CD4-positive, alpha-beta T cell treated with Interferon gamma for 1 hour (primary cell): Measurements from ENCODE around the gene MLXIPL.
"Not testable (repeated sequence)": the region's sequence is repeated elsewhere in the genome, so short reads cannot be mapped to it uniquely, and the experiment has no call there.

Source experiments
- DNase-seq: peaks from one replicate; pipeline ENCODE4 v3.0.0-alpha.2; 2020

Gene MLXIPL

DNA sequence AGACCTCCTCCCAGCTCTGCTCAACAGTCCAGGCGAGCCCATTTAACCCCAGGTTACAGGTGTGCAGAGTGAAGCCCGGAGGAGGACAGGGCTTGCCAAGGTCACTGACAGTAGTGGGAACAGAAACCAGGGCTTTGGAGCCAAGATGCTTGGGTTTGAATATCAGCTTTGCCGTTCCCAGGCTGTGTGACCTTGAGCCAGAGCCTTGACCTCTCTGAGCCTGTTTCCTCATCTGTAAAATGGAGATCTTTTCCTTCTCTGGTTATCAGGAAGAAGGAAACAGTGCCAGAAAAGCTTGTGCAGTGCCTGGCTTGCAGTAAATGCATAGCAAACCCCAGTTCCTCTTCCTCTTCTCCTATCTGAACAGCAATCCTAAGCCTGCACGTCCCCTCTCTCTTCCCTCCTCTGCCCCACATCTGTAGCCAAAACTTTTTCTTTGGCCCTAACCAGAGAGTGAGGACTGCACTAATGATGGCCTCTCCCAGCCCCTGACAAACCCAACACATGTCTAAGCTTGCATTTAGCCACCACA lies 21.4 kb upstream of the MLXIPL start:
- DNase-seq: no peak

DNA sequence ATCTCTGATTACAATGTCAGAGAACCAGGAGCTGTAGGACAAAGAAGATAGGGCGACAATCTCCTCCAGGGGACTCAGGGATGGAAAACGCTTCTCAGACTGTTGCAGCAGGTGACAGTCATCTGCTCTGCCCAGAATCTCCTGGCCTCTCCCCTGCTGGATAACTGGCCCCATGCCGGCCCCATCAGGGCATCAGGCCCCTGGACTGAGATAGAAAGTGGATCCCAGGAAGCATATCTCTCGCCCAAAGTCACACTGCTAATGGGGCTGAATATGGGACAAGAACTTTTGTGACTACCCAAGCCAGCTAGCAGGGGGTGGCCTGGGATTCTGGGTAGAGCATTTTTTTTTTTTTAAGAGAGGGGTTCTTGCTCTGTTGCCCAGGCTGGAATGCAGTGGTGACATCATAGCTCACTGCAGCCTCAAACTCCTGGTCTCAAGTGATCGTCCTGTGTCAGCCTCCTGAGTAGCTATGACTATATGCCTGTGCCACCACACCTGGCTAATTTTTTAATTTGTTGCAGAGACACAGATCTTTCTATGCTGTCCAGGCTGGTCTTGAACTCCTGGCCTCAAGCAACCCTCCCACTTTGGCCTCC lies 20.5 kb upstream of the MLXIPL start:
- DNase-seq: no peak

DNA sequence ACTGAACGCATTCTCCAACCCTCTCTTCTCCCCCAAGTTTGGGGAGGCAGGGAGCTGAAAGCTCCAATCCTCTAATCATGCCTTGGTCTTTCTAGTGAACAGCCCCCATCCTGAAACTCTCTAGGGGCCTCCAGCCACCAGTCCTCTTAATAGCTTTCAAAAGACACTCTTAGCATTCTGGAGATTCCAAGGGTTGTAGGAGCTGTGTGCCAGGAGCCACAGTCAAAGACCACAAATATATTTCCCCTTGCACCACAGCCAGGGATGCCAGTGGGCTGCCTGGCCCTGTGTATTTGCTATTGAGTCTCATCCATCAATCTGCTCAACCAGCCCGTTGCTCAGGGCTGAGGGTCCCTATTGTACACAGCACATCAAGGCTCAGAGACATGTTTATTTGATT lies 18.5 kb upstream of the MLXIPL start:
- no peak for DNase-seq

DNA sequence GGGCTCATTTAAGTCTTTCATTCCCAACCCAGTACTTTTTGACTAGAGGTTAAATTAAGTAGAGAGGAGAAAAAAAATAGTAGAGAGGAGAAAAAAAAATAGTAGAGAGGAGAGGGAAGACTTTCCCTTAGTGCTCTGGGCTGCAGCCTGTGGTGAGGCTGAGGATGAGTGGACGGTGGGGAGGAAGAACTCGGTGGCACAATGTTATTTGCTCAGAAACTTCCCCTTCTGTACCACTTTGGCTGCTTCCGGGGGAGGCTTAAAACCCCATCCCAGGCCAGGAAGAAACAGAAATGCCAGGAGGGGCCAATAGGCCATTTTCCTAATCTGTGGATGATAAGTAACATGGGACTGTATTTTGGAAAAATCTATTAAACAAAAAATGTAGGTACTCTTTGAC lies 14.6 kb upstream of the MLXIPL start:
- no peak for DNase-seq

DNA sequence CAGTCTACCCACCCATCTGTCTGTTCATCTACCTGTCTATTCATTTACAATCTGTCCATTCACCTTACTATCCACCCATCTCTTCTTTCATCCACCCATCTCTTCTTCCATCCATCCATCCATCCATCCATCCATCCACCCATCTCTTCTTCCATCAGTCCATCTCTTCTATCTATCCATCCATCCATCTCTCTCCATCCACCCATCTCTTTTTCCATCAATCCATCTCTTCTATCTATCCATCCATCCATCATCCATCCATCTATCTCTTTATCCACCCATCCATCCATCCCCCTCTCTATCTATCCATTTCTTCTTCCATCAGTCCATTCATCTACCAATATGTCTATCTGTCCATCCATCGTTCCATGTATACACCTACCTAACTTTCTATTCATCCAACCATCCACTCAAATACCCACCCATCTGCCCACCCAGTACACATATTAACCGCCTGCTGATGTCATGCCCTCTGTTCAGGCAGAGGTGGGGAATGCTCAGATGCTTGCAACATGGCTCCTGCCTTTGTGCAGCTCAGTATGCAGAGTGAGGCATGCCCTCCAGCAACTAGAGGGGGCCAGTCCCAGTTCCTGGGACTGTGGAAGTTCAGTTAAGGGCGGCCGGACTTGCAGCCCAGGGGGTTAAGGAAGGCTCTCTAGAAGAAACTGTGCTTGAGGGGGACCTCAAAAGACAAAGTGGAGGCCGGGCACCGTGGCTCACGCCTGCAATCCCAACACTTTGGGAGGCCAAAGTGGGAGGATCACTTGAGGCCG lies 11.3 kb upstream of the MLXIPL start:
- no peak for DNase-seq

DNA sequence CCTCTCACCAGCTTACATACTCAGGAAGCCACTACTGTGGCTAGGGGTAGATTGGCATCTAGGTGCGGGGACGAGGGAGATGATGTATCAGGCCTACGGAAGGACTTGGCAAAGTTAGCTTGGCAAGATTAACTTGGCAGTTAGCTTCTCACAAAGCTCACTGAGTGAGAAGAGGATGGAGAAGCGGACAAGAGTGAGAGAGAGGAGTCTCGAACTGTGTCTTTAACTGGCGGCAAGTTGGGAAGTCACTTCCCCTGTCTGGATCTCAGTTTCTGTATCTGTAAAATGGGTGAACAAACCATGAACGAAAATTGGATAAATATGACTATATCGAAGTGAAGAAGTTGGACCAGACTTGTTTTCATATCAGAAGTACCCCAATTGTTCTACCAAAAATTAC lies 9.5 kb upstream of the MLXIPL start:
- DNase-seq: no peak

DNA sequence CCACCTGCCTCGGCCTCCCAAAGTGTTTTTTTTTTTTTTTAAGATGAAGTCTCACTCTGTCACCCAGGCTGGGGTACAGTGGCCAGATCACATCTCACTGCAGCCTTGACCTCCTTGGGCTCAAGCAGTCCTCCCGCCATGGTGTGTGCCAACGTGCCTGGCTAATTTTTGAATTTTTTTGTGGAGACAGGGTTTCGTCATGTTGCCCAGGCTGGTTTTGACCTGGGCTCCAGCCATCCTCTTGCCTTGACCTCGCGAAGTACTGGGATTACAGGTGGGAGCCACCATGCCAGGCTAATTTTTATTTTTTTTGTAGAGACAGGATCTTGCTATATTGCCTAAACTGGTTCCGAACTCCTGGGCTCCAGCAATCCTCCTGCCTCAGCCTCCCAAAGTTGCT lies 9.0 kb upstream of the MLXIPL start:
- no peak for DNase-seq

DNA sequence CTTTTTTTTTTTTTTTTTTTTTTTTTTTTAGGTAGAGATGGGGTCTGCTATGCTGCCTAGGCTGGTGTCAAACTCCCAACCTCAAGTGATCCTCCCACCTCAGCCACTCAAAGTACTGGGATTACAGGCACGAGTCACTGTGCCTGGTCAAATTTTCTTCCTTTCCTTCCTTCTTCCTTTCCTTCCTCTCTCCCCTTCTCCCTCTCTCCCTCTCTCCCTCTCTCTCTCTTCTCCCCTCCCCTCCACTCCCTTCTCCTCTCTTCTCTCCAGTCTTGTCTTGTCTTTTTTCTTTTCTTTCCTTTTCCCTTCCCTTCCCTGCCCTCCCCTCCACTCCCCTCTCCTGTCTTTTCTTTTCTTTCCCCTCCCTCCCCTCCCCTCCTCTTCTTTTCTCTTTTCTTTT lies 7.2 kb upstream of the MLXIPL start:
- no peak for DNase-seq

DNA sequence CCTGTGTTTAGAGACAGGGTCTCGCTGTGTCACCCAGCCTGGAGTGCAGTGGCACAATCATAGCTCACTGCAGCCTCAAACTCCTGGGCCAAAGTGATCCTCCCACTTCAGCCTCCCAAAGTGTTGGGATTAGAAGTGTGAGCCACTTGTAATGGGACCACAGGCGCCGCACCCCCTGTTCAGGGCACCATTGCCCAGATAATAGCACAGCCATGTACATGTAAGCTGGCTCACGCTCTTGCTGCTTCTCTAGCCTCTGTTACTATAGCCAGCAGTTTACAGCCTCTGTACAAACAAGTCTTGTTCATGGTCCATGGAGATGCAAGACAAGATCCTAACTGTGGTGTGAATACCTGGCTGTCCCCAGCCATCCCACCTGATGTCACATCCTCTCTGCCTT lies 4.2 kb upstream of the MLXIPL start:
- no peak for DNase-seq

DNA sequence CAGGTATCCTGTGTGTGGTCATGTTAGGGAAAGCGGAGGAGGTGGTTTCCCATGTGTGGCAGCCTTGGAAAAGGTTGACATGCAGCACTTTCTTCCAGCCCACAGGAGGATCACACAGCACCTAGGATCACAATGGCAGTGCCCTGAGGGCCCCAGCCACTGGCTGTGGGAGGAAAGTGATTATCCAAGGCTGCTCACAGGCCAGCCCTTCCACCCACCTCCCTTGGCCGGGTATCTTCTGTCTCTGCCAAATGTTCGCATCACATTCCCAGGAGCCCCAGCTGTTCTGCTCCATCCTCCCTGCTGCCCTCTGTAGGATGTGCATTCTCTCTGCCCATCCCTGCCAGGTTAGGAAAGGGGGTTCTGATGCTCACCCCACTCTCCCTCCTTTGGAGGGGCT lies 2.5 kb upstream of the MLXIPL start:
- DNase-seq: no peak

DNA sequence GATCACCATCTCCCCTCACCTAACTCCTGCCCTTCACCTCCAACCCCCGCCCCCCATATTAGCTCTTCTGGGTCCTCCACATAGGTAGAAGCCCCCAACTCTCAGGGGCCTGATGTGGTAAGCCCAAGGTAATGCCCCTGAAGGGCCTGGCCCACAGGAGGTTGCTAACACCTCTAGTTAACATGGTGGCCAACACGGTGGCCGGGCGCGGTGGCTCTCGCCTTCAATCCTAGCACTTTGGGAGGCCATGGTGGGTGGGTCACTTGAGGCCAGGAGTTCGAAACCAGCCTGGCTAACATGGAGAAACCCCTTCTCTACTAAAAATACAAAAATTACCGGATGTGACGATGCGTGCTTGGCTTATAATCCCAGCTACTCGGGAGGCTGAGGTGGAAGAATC lies 954 bp upstream of the MLXIPL start:
- no peak for DNase-seq

DNA sequence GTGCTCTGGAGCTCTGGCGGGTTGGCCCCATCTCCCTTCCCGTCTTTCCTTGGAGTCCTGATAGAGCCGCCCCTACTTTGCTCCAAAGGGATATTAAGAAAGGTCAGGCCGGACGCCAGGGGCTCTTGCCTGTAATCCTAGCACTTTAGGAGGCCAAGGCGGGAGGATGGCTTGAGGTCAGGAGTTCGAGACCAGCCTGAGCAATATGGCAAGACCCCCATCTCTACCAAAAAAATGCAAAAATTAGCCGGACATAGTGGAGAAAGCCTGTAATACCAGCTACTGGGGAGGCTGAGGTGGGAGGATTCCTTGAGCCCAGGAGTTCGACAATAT lies 313 bp upstream of the MLXIPL start:
- DNase-seq: no peak

DNA sequence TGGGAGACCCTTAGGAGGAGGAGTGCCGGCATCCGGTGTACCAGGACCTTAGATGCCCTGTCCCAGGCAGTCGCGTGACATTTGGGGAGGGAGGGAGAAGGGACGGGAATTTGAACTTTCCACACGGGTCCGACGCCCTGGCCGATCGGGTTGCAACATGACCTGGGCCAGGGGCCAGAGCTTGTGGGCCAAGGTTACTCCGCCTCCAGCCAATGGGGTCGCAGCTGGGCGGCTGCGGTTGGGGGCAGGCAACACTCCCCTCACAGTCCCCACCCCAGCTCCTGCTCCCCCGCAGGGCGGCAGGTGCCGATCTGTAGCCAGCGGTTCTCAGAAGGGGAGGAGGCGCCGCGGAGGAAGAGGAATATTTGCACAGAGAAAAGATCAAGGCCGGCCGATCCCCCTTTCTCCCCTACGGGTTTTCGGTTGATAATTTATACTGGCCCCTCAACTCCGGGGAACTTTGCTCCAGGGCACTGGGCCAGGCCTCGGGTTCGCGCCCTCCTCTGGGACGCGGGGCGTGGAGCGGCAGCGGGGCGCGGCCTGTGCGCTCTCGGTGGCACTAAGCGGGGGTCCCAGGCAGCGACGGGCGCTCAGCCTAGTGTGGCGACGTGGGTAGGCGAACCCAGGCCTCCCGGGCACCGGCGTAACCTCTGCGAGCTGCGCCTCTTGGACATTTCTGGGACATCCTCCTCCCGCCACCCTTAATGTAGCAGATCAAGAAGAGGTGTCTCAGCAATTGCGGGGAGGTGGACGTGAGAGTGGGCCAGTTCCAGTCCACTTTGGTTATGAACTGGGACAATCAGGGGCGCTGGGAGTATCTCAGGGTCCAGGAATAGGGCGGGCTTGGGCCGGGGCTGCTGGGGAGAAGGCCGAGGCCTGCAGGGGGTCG lies 1.2 kb downstream of the MLXIPL start:
- DNase-seq: no peak

DNA sequence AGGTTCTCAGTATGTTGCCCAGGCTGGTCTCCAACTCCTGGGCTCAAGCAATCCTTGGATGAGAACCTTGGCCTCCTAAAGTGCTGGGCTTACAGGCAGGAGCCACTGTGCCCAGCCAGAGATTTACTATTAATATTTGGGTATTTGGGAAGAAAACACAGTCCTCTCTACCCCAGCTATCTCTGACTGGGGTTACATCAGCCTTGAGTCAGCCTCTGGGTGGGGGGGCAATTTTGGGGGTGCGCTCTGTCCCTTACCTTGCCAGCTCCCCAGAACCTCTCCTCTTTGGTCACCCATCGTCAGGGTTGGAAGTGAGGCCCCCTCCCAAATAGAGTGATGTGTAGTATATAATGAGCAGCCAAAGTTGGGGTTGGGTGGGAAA lies 1.8 kb downstream of the MLXIPL start:
- no peak for DNase-seq

DNA sequence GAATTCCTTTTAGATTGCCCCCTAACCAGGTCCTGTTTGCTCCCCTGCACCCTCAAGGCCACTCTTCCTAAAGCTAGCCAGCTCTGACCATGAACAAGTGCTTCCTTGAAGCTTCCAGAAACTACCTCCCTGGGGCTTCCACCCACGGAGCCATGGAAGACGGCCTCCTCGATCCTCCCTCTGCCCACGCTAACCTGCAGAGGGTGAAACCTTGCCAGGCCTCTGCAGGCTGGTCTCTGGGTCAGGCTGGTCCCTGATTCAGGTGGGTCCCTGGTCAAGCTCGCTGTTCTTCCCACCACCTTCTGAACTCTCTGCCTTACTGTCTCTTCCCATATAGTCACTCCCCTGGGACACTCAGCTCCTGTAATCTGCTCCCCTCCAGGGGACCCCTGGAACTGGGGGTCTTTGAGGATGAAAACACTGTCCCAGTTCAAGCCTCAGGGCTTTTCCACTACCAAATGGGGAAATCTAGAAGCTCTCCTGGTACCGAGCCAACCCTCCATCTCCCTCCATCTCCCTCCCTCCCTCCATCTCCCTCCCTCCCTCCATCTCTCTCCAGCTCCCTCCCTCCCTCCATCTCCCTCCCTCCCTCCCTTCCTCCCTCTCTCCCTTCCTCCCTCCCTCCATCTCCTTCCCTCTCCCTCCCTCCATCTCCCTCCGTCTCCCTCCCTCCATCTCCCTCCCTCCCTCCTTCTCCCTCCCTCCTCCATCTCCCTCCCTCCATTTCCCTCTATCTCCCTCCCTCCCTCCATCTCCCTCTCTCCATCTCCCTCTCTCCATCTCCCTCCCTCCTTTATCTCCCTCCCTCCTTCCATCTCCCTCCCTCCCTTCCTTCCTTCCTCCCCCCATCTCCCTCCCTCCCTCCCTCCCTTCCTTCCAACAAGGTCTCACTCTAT lies 2.9 kb downstream of the MLXIPL start:
- no peak for DNase-seq

DNA sequence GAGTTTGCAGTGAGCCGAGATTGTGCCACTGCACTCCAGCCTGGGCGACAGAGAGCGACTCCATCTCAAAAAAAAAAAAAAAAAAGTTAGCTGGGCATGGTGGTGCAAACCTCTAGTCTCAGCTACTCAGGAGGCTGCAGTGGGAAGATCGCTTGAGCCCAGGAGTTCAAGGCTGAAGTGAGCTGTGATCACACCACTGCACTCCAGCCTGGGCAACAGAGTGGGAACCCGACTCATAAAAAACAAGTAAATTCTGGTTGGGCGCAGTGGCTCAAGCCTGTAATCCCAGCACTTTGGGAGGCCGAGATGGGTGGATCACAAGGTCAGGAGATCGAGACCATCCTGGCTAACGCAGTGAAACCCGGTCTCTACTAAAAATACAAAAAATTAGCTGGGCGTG lies 4.9 kb downstream of the MLXIPL start:
- DNase-seq: not testable (repeated sequence)

DNA sequence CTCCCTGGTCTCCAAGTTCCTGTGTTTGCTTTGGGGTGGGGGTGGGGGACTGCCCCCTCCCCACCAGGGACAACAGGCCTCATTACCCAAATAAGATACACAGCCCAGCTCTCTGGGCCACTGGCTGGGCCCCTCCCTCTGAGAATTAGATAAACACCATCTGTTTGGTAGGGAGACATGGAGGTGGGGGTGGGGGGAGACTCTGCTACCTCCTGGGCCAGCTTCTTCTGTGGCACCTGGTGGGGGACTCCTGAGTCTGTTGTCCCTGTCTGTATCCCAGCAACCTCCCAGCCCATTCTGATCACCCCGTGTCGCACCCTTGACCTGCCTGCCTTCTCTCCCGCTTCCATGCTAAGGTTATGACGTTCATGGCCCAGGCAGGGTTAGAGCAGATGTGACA lies 5.8 kb downstream of the MLXIPL start:
- no peak for DNase-seq

DNA sequence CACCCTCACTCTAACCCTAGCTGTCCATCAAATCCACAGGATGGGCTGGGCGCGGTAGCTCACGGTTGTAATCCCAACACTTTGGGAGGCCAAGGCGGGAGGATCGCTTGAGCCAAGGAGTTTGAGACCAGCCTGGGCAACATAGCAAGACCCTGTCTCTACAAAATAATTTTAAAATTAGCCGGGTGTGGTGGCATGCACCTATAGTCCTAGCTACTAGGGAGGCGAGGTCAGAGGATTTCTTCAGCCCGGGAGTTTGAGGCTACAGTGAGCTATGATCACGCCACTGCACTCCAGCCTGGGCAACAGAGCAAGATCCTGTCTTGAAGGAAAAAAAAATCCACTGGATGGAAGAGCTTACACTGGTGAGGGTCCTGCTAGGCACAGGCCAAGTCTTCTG lies 6.8 kb downstream of the MLXIPL start:
- not testable (repeated sequence) for DNase-seq

DNA sequence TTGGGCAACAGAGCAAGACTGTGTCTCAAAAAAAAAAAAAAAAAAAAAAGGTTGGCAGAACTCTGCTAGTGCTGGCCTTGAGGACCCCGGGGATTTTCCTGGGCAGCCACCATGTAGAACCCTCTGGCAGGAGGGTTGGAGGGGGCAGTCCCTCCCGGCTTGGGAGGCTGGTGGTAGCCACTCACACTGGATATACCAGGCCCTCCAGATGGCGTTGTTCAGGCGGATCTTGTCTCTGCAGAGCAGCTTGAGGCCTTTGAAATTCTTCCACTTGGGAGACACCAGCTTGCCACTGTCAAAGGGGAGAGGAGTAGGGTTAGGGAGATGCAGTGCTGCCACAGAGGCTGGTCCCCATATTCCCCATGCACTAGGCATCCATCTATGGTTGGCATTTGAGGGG lies 8.4 kb downstream of the MLXIPL start:
- DNase-seq: no peak

DNA sequence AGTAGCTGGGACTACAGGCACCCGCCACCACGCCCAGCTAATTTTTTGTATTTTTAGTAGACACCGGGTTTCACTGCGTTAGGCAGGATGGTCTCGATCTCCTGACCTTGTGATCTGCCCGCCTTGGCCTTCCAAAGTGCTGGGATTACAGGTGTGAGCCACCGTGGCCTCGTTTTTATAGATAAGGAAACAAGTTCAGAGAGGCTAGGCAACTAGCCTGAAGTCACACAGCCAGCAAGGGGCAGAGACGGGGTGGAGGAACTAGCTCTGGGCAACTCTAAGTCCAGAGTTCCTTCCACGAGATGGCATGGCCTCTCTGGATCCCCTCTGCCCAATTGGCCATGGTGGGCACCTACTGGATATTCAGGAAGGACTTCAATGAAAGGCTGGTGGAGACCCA lies 9.4 kb downstream of the MLXIPL start:
- DNase-seq: not testable (repeated sequence)

DNA sequence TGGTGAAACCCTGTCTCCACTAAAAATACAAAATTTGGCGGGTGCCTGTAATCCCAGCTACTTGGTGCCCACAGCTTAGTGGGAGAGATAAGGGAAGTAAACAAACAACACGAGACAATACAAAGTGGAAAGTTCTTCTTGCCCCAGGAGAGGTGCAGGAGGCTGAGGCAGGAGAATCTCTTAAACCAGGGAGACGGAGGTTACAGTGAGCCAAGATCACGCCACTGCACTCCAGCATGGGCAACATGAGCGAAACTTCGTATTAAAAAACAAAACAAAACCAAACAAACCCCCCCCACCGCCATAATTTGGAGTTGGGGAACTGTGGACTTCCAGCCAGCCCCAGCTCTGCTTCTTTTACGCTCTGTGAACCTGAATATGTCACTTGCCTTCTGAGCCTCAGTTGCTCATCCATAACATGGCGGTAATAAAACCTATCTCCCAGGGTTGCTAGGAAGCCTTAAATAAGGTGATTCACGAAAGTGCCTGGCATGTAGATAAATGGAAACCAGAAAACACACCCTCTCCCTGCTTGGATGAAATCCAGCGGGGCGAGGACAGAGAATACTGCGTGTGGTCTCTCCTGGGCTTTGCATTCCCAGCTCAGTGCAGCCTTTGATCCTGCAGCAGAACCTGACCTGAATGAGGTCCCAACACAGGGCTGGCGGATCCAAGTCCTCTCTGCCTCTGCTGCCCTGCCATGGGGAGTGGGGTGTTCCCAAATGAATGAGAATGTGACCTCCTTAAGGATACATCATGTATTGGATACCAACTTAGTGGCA lies 10.2 kb downstream of the MLXIPL start:
- no peak for DNase-seq
